H1 (cell line): ENCODE measurements around the gene KCTD3. TPM values are rescaled to one million over a fixed set of nuclear protein-coding genes. Genes with fewer than 3 reads are reported as not detected.

Experiments
- CTCF ChIA-PET: fragments of 300-600 bp; sonication (Branson Sonifier 250); formaldehyde crosslinking; loops from one replicate; lab custom pipeline; 2021; ENCODE audit not compliant: partially characterized antibody; lab: Charles Lee
- POLR2A ChIA-PET: fragments of 300-600 bp; sonication (Branson Sonifier 250); formaldehyde crosslinking; loops from one replicate; lab custom pipeline; 2021; ENCODE audit warnings: inconsistent platforms; ENCODE audit not compliant: partially characterized antibody; lab: Charles Lee
- DNase-seq, 2 experiments: peaks; one replicate each; pipeline versions ENCODE4 v3.0.0 to v3.0.0-alpha.2; 2010 to 2022; ENCODE audit warnings: low spot score in 2 of 2, low read depth in 1 of 2, mixed read lengths in 1 of 2
- FAIRE-seq: peaks from 2 replicates; lab custom pipeline; 2011; peaks lifted over from hg19 to GRCh38; lab: Jason Lieb, UNC
- H2AFZ ChIP-seq: 2 replicates; pipeline ENCODE4 v1.8.1; 2012; ENCODE audit warnings: low read length, inconsistent platforms
- H2AK5ac ChIP-seq: 2 replicates; pipeline ENCODE4 v1.6.1; 2013; ENCODE audit warnings: low read depth, low read length
- H2BK120ac ChIP-seq: replicated peaks from 2 replicates; pipeline ENCODE3; 2013; ENCODE audit warnings: low read depth, low read length, inconsistent platforms
- H2BK12ac ChIP-seq: 2 replicates; pipeline ENCODE4 v1.6.1; 2013; ENCODE audit warnings: low read depth, low read length
- H2BK15ac ChIP-seq: 2 replicates; pipeline ENCODE4 v1.6.1; 2013; ENCODE audit warnings: low read length
- H2BK20ac ChIP-seq: 2 replicates; pipeline ENCODE4 v1.6.1; 2013; ENCODE audit warnings: low read length
- H2BK5ac ChIP-seq: 2 replicates; pipeline ENCODE4 v1.6.1; 2013; ENCODE audit warnings: low read depth, low read length
- H3K14ac ChIP-seq: 2 replicates; pipeline ENCODE4 v1.6.1; 2013; ENCODE audit warnings: inconsistent platforms; ENCODE audit not compliant: insufficient read length
- H3K18ac ChIP-seq: 2 replicates; pipeline ENCODE4 v1.6.1; 2013; ENCODE audit warnings: low read length; ENCODE audit errors: extremely low read depth
- H3K23ac ChIP-seq: 2 replicates; pipeline ENCODE4 v1.6.1; 2013; ENCODE audit warnings: inconsistent platforms; ENCODE audit not compliant: insufficient read length
- H3K23me2 ChIP-seq: 2 replicates; pipeline ENCODE4 v1.6.1; 2013; ENCODE audit warnings: low read depth, low read length
- H3K27ac ChIP-seq: 2 replicates; pipeline ENCODE4 v1.6.1; 2011; ENCODE audit warnings: low read depth, low read length, inconsistent platforms
- H3K27me3 ChIP-seq, 4 experiments: replicated peaks in 1 of 4; 1 replicate in 1 of 4; 2 replicates in 3 of 4; pipeline versions ENCODE4 v1.6.1 to v1.8.1; 2011 to 2013; ENCODE audit warnings: low read length in 3 of 4, mild to moderate bottlenecking in 3 of 4, inconsistent platforms in 2 of 4, mixed read lengths in 2 of 4, moderate library complexity in 1 of 4; ENCODE audit not compliant: control insufficient read depth in 3 of 4, insufficient read depth in 3 of 4; ENCODE audit errors: extremely low read depth in 1 of 4
- H3K36me3 ChIP-seq, 4 experiments: 2 replicates each; pipeline versions ENCODE4 v1.6.1 to v1.8.1; 2011 to 2013; ENCODE audit warnings: mild to moderate bottlenecking in 4 of 4, low read length in 3 of 4, moderate library complexity in 2 of 4, control low read depth in 1 of 4, inconsistent platforms in 1 of 4; ENCODE audit not compliant: insufficient read depth in 4 of 4, control insufficient read depth in 2 of 4
- H3K4ac ChIP-seq: replicated peaks from 2 replicates; pipeline ENCODE3; 2013; ENCODE audit warnings: low read length, low read depth, mixed read lengths, inconsistent platforms; ENCODE audit not compliant: insufficient read length
- H3K4me1 ChIP-seq, 4 experiments: replicated peaks in 1 of 4; 1 replicate in 1 of 4; 2 replicates in 3 of 4; pipeline versions ENCODE4 v1.6.1 to v1.8.1; 2011 to 2013; ENCODE audit warnings: low read length in 3 of 4, inconsistent platforms in 2 of 4, mixed read lengths in 1 of 4; ENCODE audit not compliant: insufficient read depth in 4 of 4, control insufficient read depth in 3 of 4
- H3K4me2 ChIP-seq, 2 experiments: 2 replicates each; pipeline versions ENCODE4 v1.6.1 to v1.8.1; 2011 to 2013; ENCODE audit warnings: low read depth in 2 of 2, low read length in 2 of 2, control low read depth in 1 of 2, inconsistent platforms in 1 of 2, mild to moderate bottlenecking in 1 of 2; ENCODE audit not compliant: insufficient read depth in 1 of 2
- H3K4me3 ChIP-seq, 4 experiments: fragments of 200-600, 300-600 bp in 1 of 4; sonication (generic), shearing (Covaris generic), sonication (Bioruptor Twin) in 1 of 4; 2 replicates each; pipeline versions ENCODE4 v1.5.1 to v1.8.1; 2011 to 2016; ENCODE audit warnings: low read length in 4 of 4, low read depth in 3 of 4, control low read depth in 2 of 4, inconsistent platforms in 2 of 4, mild to moderate bottlenecking in 2 of 4, mixed read lengths in 1 of 4, moderate library complexity in 1 of 4; ENCODE audit not compliant: insufficient read depth in 2 of 4; ENCODE audit errors: extremely low read depth in 1 of 4
- H3K56ac ChIP-seq: replicated peaks from 2 replicates; pipeline ENCODE3; 2013; ENCODE audit warnings: low read depth, mild to moderate bottlenecking, mixed read lengths, low read length, inconsistent platforms; ENCODE audit not compliant: insufficient read length
- H3K79me1 ChIP-seq: 2 replicates; pipeline ENCODE4 v1.6.1; 2013; ENCODE audit warnings: low read depth, low read length, control low read depth
- H3K79me2 ChIP-seq, 2 experiments: 2 replicates each; pipeline versions ENCODE4 v1.6.1 to v1.8.1; 2012 to 2013; ENCODE audit warnings: low read length in 2 of 2, mild to moderate bottlenecking in 2 of 2, inconsistent platforms in 1 of 2; ENCODE audit not compliant: insufficient read depth in 2 of 2, control insufficient read depth in 1 of 2
- H3K9ac ChIP-seq, 4 experiments: replicated peaks in 1 of 4; 1 replicate in 1 of 4; 2 replicates in 3 of 4; pipeline versions ENCODE4 v1.6.1 to v1.8.1; 2011 to 2013; ENCODE audit warnings: low read depth in 3 of 4, low read length in 3 of 4, control low read depth in 2 of 4, mild to moderate bottlenecking in 2 of 4, moderate library complexity in 2 of 4, inconsistent platforms in 1 of 4; ENCODE audit errors: extremely low read depth in 1 of 4
- H3K9me3 ChIP-seq, 2 experiments: 2 replicates each; pipeline versions ENCODE4 v1.6.1 to v1.8.1; 2012 to 2013; ENCODE audit warnings: mild to moderate bottlenecking in 2 of 2, moderate library complexity in 2 of 2, control low read depth in 1 of 2, inconsistent platforms in 1 of 2, low read depth in 1 of 2, low read length in 1 of 2, mixed read lengths in 1 of 2; ENCODE audit not compliant: insufficient read depth in 2 of 2
- H4K20me1 ChIP-seq, 2 experiments: replicated peaks in 1 of 2; 2 replicates each; pipeline versions ENCODE3 to v1.8.1; 2011 to 2013; ENCODE audit warnings: inconsistent platforms in 2 of 2, low read length in 2 of 2, mild to moderate bottlenecking in 1 of 2; ENCODE audit not compliant: insufficient read depth in 2 of 2, control insufficient read depth in 1 of 2
- H4K5ac ChIP-seq: 2 replicates; pipeline ENCODE4 v1.6.1; 2013; ENCODE audit warnings: low read length, low read depth, mixed read lengths, inconsistent platforms; ENCODE audit not compliant: insufficient read length
- H4K8ac ChIP-seq: 2 replicates; pipeline ENCODE4 v1.8.0; 2013; ENCODE audit warnings: mild to moderate bottlenecking, moderate library complexity, low read length, inconsistent platforms; ENCODE audit not compliant: insufficient read depth; ENCODE audit errors: extremely low read depth
- H4K91ac ChIP-seq: replicated peaks from 2 replicates; pipeline ENCODE3; 2013; ENCODE audit warnings: low read length, mixed read lengths, inconsistent platforms; ENCODE audit not compliant: insufficient read length
- CTCF ChIP-seq, 3 experiments: IDR thresholded peaks; 1 replicate in 2 of 3; 2 replicates in 1 of 3; pipeline versions ENCODE4 v1.5.1 to v1.6.1; 2011; ENCODE audit warnings: low read length in 3 of 3, mild to moderate bottlenecking in 3 of 3, inconsistent platforms in 2 of 3, low read depth in 1 of 3, moderate library complexity in 1 of 3; ENCODE audit not compliant: insufficient read depth in 1 of 3; ENCODE audit errors: control extremely low read depth in 1 of 3
- SP1 ChIP-seq: IDR thresholded peaks from 2 replicates; pipeline ENCODE4 v1.6.1; 2011; ENCODE audit warnings: low read depth, low read length
- WGBS, 2 experiments: shearing (Covaris generic) in 1 of 2; methylation state at CpG; one replicate each; pipeline versions ENCODE4 v1.1.6 to v1.1.7; 2013 to 2015; ENCODE audit warnings: low lambda C conversion rate in 2 of 2, mixed read lengths in 2 of 2, inconsistent platforms in 1 of 2, low coverage in 1 of 2, missing lambda C conversion rate in 1 of 2; ENCODE audit not compliant: insufficient replicate concordance in 2 of 2, insufficient coverage in 1 of 2, insufficient read length in 1 of 2; ENCODE audit errors: extremely low coverage in 1 of 2, missing lambda C conversion rate in 1 of 2; 5-methylcytosine and 5-hydroxymethylcytosine counted together
- polyA plus RNA-seq, 7 experiments: library from polyadenylated mRNA; depleted of rRNA in 3 of 7; stranded (reverse) in 5 of 7; unstranded in 2 of 7; fragments of >200 nt in 5 of 7; fragments of 200-250 nt in 2 of 7; gene quantifications; 1 replicate in 5 of 7; 2 replicates in 1 of 7; 4 replicates in 1 of 7; pipeline versions ENCODE4 v1.2.1 to v1.2.3, GENCODE V29; 2011 to 2013; ENCODE audit warnings: missing spikeins in 2 of 7, mixed read lengths in 2 of 7
- total RNA-seq: library from RNA; stranded (reverse); fragmentation: NEBNext Ultra II Directional; extraction: Animal tissue kit (Norgen Biotek cat#: 25700); gene quantifications from 2 replicates; pipeline ENCODE4 v1.2.1, GENCODE V29; 2021

Gene KCTD3
- total and polyA plus RNA-seq, 2 of the 8 experiments (the other 6 are each of a cell fraction or from before 2014, with no cell fraction given), result 43.0 to 55.6 TPM

- WGBS, 2 experiments, result 97% methylated on average over 2 of the region's 2 CpGs; no CpG with 5 or more reads in 1 of the 2 experiments
Measured at GRCh38 chr1:215581896-215582295, 14.8 kb downstream of the KCTD3 start.

More at GRCh38 chr1:215581896-215582295, 14.8 kb downstream of the KCTD3 start:
- POLR2A ChIA-PET, result no interaction called here
- no peak overlapping the region for H3K14ac ChIP-seq
- no peak overlapping the region for H2BK120ac ChIP-seq
- peaks cover 3 to 71% (median 21%) of the 10 kb centered on the region in 4 experiments; a peak in 7 of 8 replicates for H3K36me3 ChIP-seq
- H3K18ac ChIP-seq, result no peak overlapping the region
- no peak overlapping the region for H4K8ac ChIP-seq
- no peak overlapping the region for H2BK12ac ChIP-seq
- H3K79me1 ChIP-seq, result no peaks in the 10 kb centered on the region; the same call in 1 of the 2 replicates
- H3K9ac ChIP-seq, result no peak overlapping the region
- FAIRE-seq, result no peak
- no peak overlapping the region for H2BK15ac ChIP-seq
- no peak overlapping the region for H3K4me2 ChIP-seq
- H3K4ac ChIP-seq, result no peak overlapping the region
- H3K23me2 ChIP-seq, result no peaks in the 10 kb centered on the region
- no peaks in the 10 kb centered on the region for H3K79me2 ChIP-seq
- H2AFZ ChIP-seq, result no peak overlapping the region
- no peak overlapping the region for H4K5ac ChIP-seq
- TF ChIP-seq CTCF (IDR thresholded peaks at IDR 0.05; ENCODE audit: control extremely low read depth in 1 of 3, insufficient read depth in 1 of 3, low read depth in 1 of 3, low read length in 3 of 3) (peak in 1 of 3 experiments; percentile 1; a peak in 1 of 4 replicates), SP1 (no peak)
- CTCF ChIA-PET, result no interaction called here
- peaks cover 0 to 3% (median 1%) of the 10 kb centered on the region in 4 experiments; a peak in 4 of 7 replicates for H3K4me1 ChIP-seq
- no peak overlapping the region for H4K91ac ChIP-seq
- H3K56ac ChIP-seq, result no peak overlapping the region
- H3K27ac ChIP-seq, result no peak overlapping the region
- H3K23ac ChIP-seq, result no peak overlapping the region
- no peaks in the 10 kb centered on the region for H3K27me3 ChIP-seq
- no peak overlapping the region for H2AK5ac ChIP-seq
- 0 out of 4 replicates have a peak, but pooled peaks cover 0 to 2% of the 10 kb centered on the region in 2 experiments for H3K9me3 ChIP-seq
- no peak overlapping the region for H3K4me3 ChIP-seq
- H2BK20ac ChIP-seq, result no peak overlapping the region
- peaks cover 1 to 2% of the 10 kb centered on the region in 2 experiments for H4K20me1 ChIP-seq
- no peak for DNase-seq
- no peak overlapping the region for H2BK5ac ChIP-seq
